GM12878 (cell line): Measurements from ENCODE around the gene CDH4. TPM values are rescaled to one million over a fixed set of nuclear protein-coding genes. Genes with fewer than 3 reads are reported as not detected.

ENCODE experiments used
- ATAC-seq: fragments of 200-7000 bp; cut with Tn5 transposase; 3 replicates; pipeline ENCODE4 v1.9.1; 2020; ENCODE audit warnings: mild to moderate bottlenecking, moderate library complexity
- BruUV-seq: library from RNA; stranded (reverse); fragments of 400-500 nt; replicated peaks from 2 replicates; lab custom pipeline; 2021; lab: Mats Ljungman, UMichigan
- CTCF ChIA-PET: fragments of 300-600 bp; sonication (Branson Sonifier 250); formaldehyde crosslinking; extraction: SDS; loops from one replicate; lab custom pipeline; 2021; ENCODE audit warnings: inconsistent platforms; lab: Yijun Ruan, JAX
- POLR2A ChIA-PET: fragments of 350-600 bp; formaldehyde crosslinking; extraction: SDS; loops from one replicate; lab custom pipeline; 2021; ENCODE audit warnings: inconsistent platforms; lab: Charles Lee
- RAD21 ChIA-PET: fragments of 300-600 bp; sonication (Branson Sonifier 250); formaldehyde crosslinking; loops from one replicate; lab custom pipeline; 2023; ENCODE audit warnings: antibody characterized with exemption; ENCODE audit not compliant: unreplicated experiment; lab: Charles Lee
- SMC1A ChIA-PET: fragments of 300-600 bp; sonication (Branson Sonifier 250); formaldehyde crosslinking; loops from one replicate; lab custom pipeline; 2023; ENCODE audit not compliant: unreplicated experiment, uncharacterized antibody; lab: Charles Lee
- DNase-seq: peaks from one replicate; pipeline ENCODE4 v3.0.0-alpha.2; 2011; ENCODE audit warnings: low read depth, low spot score
- FAIRE-seq: peaks from 3 replicates; lab custom pipeline; 2011; peaks lifted over from hg19 to GRCh38; lab: Jason Lieb, UNC
- H2AFZ ChIP-seq: 2 replicates; pipeline ENCODE4 v1.6.0; 2011; ENCODE audit warnings: low read depth, low read length, control low read depth; ENCODE audit not compliant: control insufficient read depth
- H3K27ac ChIP-seq: 2 replicates; pipeline ENCODE4 v1.5.1; 2011; ENCODE audit warnings: control low read depth; ENCODE audit not compliant: control insufficient read depth, insufficient read depth
- H3K27me3 ChIP-seq, 2 experiments: replicated peaks in 1 of 2; 2 replicates each; pipeline versions ENCODE4 v1.6.0 to v1.6.1; 2011; ENCODE audit warnings: low read length in 1 of 2; ENCODE audit not compliant: control insufficient read depth in 2 of 2, insufficient read depth in 2 of 2
- H3K36me3 ChIP-seq, 2 experiments: 2 replicates each; pipeline ENCODE4 v1.5.1; 2011; ENCODE audit warnings: low read length in 1 of 2; ENCODE audit not compliant: control insufficient read depth in 2 of 2, insufficient read depth in 2 of 2
- H3K4me1 ChIP-seq: 2 replicates; pipeline ENCODE4 v1.6.1; 2011; ENCODE audit warnings: mild to moderate bottlenecking, low read length, moderate library complexity, mixed read lengths; ENCODE audit not compliant: control insufficient read depth, insufficient read depth
- H3K4me2 ChIP-seq: 2 replicates; pipeline ENCODE4 v1.6.0; 2011; ENCODE audit warnings: control low read depth; ENCODE audit not compliant: control insufficient read depth, insufficient read depth
- H3K4me3 ChIP-seq: fragments of 200-600 bp; sonication (generic); 2 replicates; pipeline ENCODE4 v1.5.1; 2016
- H3K79me2 ChIP-seq: 2 replicates; pipeline ENCODE4 v1.6.0; 2011; ENCODE audit warnings: low read length; ENCODE audit not compliant: control insufficient read depth, insufficient read depth
- H3K9ac ChIP-seq: 2 replicates; pipeline ENCODE4 v1.8.0; 2011; ENCODE audit warnings: low read length, control low read depth, mixed read lengths; ENCODE audit not compliant: control insufficient read depth, insufficient read depth
- H3K9me3 ChIP-seq: replicated peaks from 3 replicates; pipeline ENCODE4 v1.5.1; 2011; ENCODE audit warnings: mild to moderate bottlenecking, low read length; ENCODE audit not compliant: control insufficient read depth, insufficient read depth
- H4K20me1 ChIP-seq: 2 replicates; pipeline ENCODE4 v1.6.0; 2011; ENCODE audit not compliant: control insufficient read depth, insufficient read depth
- BHLHE40 ChIP-seq, 2 experiments: fragments of 450-650 bp in 1 of 2; IDR thresholded peaks; 2 replicates each; pipeline ENCODE4 v1.6.1; 2011 to 2017; ENCODE audit warnings: low read depth in 2 of 2, borderline replicate concordance in 1 of 2, improper control_type of control experiment in 1 of 2, low read length in 1 of 2, mild to moderate bottlenecking in 1 of 2
- CBFB ChIP-seq: IDR thresholded peaks from 2 replicates; pipeline ENCODE4 v1.6.1; 2016; ENCODE audit warnings: antibody characterized with exemption, low read depth
- FOXM1 ChIP-seq: IDR thresholded peaks from 2 replicates; pipeline ENCODE4 v1.6.1; 2012; ENCODE audit warnings: low read depth, mild to moderate bottlenecking, inconsistent platforms, low read length, moderate library complexity
- GABPA ChIP-seq: IDR thresholded peaks from 2 replicates; pipeline ENCODE4 v1.6.1; 2014; ENCODE audit warnings: antibody characterized with exemption, low read depth, mild to moderate bottlenecking, inconsistent platforms
- HCFC1 ChIP-seq: fragments of 150-350 bp; IDR thresholded peaks from 2 replicates; pipeline ENCODE4 v1.6.1; 2014; ENCODE audit warnings: low read length
- HDGF ChIP-seq: fragments of 450-650 bp; IDR thresholded peaks from 2 replicates; pipeline ENCODE4 v1.6.1; 2016; ENCODE audit warnings: antibody characterized with exemption
- IKZF2 ChIP-seq, 2 experiments: fragments of 450-650 bp; IDR thresholded peaks; 2 replicates each; pipeline ENCODE4 v1.6.1; 2017; ENCODE audit warnings: mild to moderate bottlenecking in 2 of 2, moderate library complexity in 2 of 2
- IRF3 ChIP-seq: fragments of 450-650 bp; IDR thresholded peaks from 2 replicates; pipeline ENCODE4 v1.6.1; 2014; ENCODE audit warnings: mild to moderate bottlenecking
- RCOR1 ChIP-seq: conservative IDR thresholded peaks from 2 replicates; pipeline ENCODE4 v1.6.1; 2012; ENCODE audit warnings: low read depth, low read length, improper control_type of control experiment
- STAT3 ChIP-seq: IDR thresholded peaks from 2 replicates; pipeline ENCODE4 v1.6.1; 2011; ENCODE audit warnings: low read depth, low read length, improper control_type of control experiment
- ZNF207 ChIP-seq: fragments of 450-650 bp; IDR thresholded peaks from 2 replicates; pipeline ENCODE4 v1.6.1; 2014; ENCODE audit warnings: antibody characterized with exemption, mild to moderate bottlenecking, borderline replicate concordance
- ZNF217 ChIP-seq: fragments of 450-650 bp; IDR thresholded peaks from 2 replicates; pipeline ENCODE4 v1.6.1; 2017; ENCODE audit warnings: antibody characterized with exemption, mild to moderate bottlenecking
- WGBS: methylation state at CpG from one replicate; pipeline ENCODE4 v1.1.6; 2016; ENCODE audit warnings: low lambda C conversion rate; ENCODE audit not compliant: insufficient replicate concordance, insufficient coverage; ENCODE audit errors: missing lambda C conversion rate; 5-methylcytosine and 5-hydroxymethylcytosine counted together
- in situ Hi-C: fragments of 300-500 bp; cut with MboI; formaldehyde crosslinking; loops from 9 replicates; pipeline ENCODE4 v1.14.3; 2018; ENCODE audit warnings: mixed read lengths
- intact Hi-C: fragments of 100-400 bp; cut with micrococcal nuclease; formaldehyde crosslinking; loops from one replicate; pipeline ENCODE4 v1.14.2; 2022; ENCODE audit not compliant: unreplicated experiment
- polyA plus RNA-seq, 11 experiments: library from polyadenylated mRNA; depleted of rRNA in 4 of 11; unstranded in 6 of 11; stranded (reverse) in 5 of 11; fragments of >200 nt; fragmentation: Nextera tagmentation in 4 of 11; fragmentation: Illumina TruSeq in 1 of 11; extraction: Ambion mirVana in 4 of 11; extraction: Trizol in 1 of 11; gene quantifications; 1 replicate in 1 of 11; 2 replicates in 10 of 11; pipeline versions ENCODE4 v1.2.1 to v1.2.3, GENCODE V29; 2011 to 2016; ENCODE audit warnings: inconsistent platforms in 2 of 11, missing spikeins in 2 of 11, low read depth in 1 of 11
- total RNA-seq, 4 experiments: library from RNA; depleted of rRNA in 3 of 4; stranded (reverse); fragments of >200 nt in 3 of 4; fragmentation: Illumina TruSeq in 1 of 4; extraction: Trizol in 1 of 4; gene quantifications; 2 replicates each; pipeline versions ENCODE4 v1.2.1 to v1.2.3, GENCODE V29; 2013 to 2021
- TF ChIP-seq, protein P1 (sequence below): IDR thresholded peaks from 2 replicates; pipeline ENCODE4 v1.6.1; 2011; ENCODE audit warnings: low read depth, mild to moderate bottlenecking, low read length, moderate library complexity, borderline replicate concordance; ENCODE audit errors: extremely low read depth
- TF ChIP-seq, protein P2 (sequence below): IDR thresholded peaks from 2 replicates; pipeline ENCODE4 v1.6.1; 2012; ENCODE audit warnings: low read depth, low read length, improper control_type of control experiment

The CDH4 gene
- total and polyA plus RNA-seq, 10 of the 15 experiments (the other 5 are each of a cell fraction or from before 2014, with no cell fraction given): not detected

GRCh38 chr20:61775423-61775822 is 523.4 kb downstream of the CDH4 start:
- Histone ChIP-seq H3K4me1 (no peaks in the 10 kb centered on the region), H2AFZ (no peak overlapping the region), H4K20me1 (no peaks in the 10 kb centered on the region), H3K36me3 (no peaks in the 10 kb centered on the region), H3K9ac (no peak overlapping the region), H3K9me3 (no peaks in the 10 kb centered on the region), H3K27ac (no peak overlapping the region), H3K4me2 (no peak overlapping the region), H3K79me2 (no peaks in the 10 kb centered on the region), H3K4me3 (no peak overlapping the region), H3K27me3 (no peaks in the 10 kb centered on the region)
- POLR2A ChIA-PET: no interaction called here
- ATAC-seq (no peak), DNase-seq (no peak), FAIRE-seq (no peak)
- in situ Hi-C loops: no loop called here
- CTCF ChIA-PET: no interaction called here
- intact Hi-C loops: no loop called here
- BruUV-seq: no TSS peak
- no peak for TF ChIP-seq RCOR1
- TF ChIP-seq, protein P1, sequence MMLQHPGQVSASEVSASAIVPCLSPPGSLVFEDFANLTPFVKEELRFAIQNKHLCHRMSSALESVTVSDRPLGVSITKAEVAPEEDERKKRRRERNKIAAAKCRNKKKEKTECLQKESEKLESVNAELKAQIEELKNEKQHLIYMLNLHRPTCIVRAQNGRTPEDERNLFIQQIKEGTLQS: no peak
- TF ChIP-seq STAT3: no peak
- no peak for TF ChIP-seq CBFB
- TF ChIP-seq ZNF217: no peak
- TF ChIP-seq ZNF207: no peak
- no peak for TF ChIP-seq FOXM1
- TF ChIP-seq GABPA: no peak
- no peak for TF ChIP-seq HCFC1
- no peak for TF ChIP-seq HDGF
- no peak for TF ChIP-seq IRF3
- TF ChIP-seq, protein P2, sequence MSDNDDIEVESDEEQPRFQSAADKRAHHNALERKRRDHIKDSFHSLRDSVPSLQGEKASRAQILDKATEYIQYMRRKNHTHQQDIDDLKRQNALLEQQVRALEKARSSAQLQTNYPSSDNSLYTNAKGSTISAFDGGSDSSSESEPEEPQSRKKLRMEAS: no peak
- no peak for TF ChIP-seq IKZF2 (IDR thresholded peaks at IDR 0.05)
- no peak for TF ChIP-seq BHLHE40 (IDR thresholded peaks at IDR 0.05; ENCODE audit: borderline replicate concordance in 1 of 2, low read depth in 2 of 2, low read length in 1 of 2)
- SMC1A ChIA-PET: no interaction called here
- WGBS: 24% methylated on average over 4 of the region's 4 CpGs
- RAD21 ChIA-PET: no interaction called here
